Activated T-cell treated with anti-CD3 and anti-CD28 coated beads, Interleukin-2, amount 50 U/mL, for 4 hours (primary cell): ENCODE measurements around the gene PGLYRP4. TPM values are rescaled to one million over a fixed set of nuclear protein-coding genes. Genes with fewer than 3 reads are reported as not detected.
"Not testable (repeated sequence)": the region's sequence is repeated elsewhere in the genome, so short reads cannot be mapped to it uniquely, and the experiment has no call there.

Experiments
- ATAC-seq, 2 donors: fragments of 200-7000 bp; cut with Tn5 transposase; one replicate each; pipeline ENCODE4 v1.10.0; 2021
- DNase-seq: peaks from one replicate; pipeline ENCODE4 v3.0.0-alpha.2; 2020
- H3K27me3 Mint-ChIP-seq: one replicate; pipeline ENCODE4 v1.8.0; 2021; ENCODE audit warnings: low read depth, mixed read lengths
- H3K36me3 Mint-ChIP-seq: one replicate; pipeline ENCODE4 v1.8.0; 2022; ENCODE audit warnings: mixed read lengths; ENCODE audit not compliant: insufficient read depth
- H3K4me1 Mint-ChIP-seq: one replicate; pipeline ENCODE4 v1.8.0; 2021; ENCODE audit warnings: low read depth, mixed read lengths
- H3K4me3 Mint-ChIP-seq: one replicate; pipeline ENCODE4 v1.8.0; 2021; ENCODE audit warnings: mild to moderate bottlenecking, moderate library complexity, mixed read lengths
- H3K9me3 Mint-ChIP-seq: one replicate; pipeline ENCODE4 v1.8.0; 2021; ENCODE audit warnings: mixed read lengths
- total RNA-seq, 3 donors: library from RNA; stranded (reverse); gene quantifications; one replicate each; pipeline ENCODE4 v1.2.1, GENCODE V29; 2021

The PGLYRP4 gene
- total RNA-seq, 3 donors from 2014 or later = not detected

DNA sequence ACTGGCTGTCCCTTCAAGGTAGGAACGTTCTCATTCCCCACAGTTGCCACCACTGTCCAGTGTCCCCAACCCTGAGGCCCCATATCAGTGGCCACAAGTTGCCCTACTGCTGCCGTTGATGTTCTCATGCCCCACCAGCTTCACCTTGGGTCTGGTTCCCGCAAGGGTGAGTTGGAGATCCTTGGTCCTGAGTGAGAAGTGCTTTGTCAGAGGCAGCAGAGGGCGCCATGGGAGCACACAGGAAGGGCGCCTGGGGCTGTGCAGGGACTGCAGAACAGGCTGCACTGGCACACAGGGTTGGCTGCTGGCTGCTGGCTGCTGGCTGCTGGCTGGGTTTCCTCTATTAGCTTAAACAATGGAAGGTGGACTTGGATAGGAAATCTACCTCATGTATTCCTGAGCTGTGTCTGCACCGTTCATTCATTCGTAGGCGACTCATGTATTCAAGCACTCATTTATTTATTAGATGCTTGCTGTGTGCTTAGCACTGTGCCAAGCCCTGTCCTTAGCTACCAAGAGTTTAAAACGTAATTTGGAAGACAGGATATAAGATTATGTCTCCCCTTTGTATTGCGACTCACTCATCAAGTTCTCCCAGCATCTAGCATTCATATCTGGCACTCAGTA, 6.9 kb upstream of the PGLYRP4 start:
- Mint-ChIP-seq H3K4me3 (no peak overlapping the region), H3K27me3 (peaks cover 4% of the 10 kb centered on the region), H3K36me3 (no peaks in the 10 kb centered on the region), H3K9me3 (no peaks in the 10 kb centered on the region), H3K4me1 (peaks cover 14% of the 10 kb centered on the region)
- ATAC-seq (peak; percentile 69 to 81), DNase-seq (no peak)

DNA sequence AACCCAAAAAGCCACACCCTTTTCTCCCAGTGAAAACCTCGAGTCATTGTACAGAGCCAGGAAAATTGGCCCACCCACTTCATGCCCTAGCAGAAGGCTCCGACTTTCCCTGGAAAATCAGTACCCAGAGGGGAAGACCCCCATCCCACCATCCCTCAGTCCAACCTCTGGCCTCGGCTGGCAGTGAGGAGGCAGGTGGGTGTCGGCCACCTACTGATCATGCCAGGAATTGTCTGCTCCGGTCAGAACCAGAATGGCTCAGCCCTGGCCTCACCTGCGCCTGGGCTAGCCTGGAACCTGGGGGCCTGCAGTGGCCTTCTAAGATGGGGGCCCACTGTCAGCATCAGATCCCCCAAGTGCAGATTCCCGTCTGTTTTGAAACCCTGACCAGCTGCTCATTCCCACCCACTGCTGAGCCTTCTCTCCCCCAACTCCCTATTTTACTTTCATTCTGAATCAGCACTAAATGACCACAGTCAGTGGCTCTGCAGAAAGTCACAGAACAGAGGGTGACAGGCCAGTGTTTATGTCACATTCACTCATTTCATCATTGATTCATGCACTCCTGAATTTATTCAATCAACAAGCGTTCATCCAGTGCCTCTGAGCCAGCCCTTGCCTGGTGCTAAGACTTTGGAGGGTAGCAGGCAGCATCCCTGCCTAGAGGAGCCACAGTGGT, 6.0 kb upstream of the PGLYRP4 start:
- Mint-ChIP-seq H3K27me3 (peaks cover 9% of the 10 kb centered on the region), H3K9me3 (no peaks in the 10 kb centered on the region), H3K4me3 (no peak overlapping the region), H3K36me3 (no peaks in the 10 kb centered on the region), H3K4me1 (peaks cover 14% of the 10 kb centered on the region)
- DNase-seq (no peak), ATAC-seq (no peak)

DNA sequence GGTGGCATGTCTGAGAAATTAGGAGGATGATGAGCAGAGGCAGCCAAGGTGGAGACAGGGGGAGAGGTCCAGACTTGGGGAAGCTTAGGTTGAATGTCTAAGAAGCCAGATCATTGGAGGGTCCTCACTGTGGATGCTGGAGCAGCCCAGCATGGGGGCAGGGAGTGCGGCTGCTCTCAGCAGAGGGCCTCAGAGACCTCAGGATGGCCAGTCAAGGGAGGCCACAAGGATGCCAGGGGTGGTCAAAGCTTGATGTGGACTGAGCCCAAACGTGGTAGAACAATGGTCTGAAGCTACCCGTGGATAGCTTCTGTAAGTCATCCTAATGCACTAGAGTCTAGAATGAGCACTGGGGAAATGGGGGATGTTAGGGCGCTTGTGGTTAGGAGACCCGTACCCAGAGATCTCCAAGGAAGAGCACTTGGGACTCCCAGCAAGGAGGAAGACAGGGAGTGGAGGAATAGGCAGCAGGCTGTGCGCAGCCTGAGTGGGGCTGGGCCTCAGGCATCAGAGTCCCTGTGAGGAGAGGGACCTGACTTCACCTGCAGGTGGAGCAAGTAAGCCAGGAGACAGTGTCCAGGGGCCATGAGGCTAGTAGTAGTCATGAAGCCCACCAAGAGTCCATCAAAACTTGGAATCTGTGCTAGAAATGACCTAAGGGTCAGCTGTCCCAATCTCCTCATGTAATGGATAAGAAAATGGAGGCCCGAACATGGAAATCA, 4.7 kb upstream of the PGLYRP4 start:
- H3K9me3 Mint-ChIP-seq = no peaks in the 10 kb centered on the region
- H3K27me3 Mint-ChIP-seq = peaks cover 14% of the 10 kb centered on the region
- no peak overlapping the region for H3K4me3 Mint-ChIP-seq
- H3K36me3 Mint-ChIP-seq = no peaks in the 10 kb centered on the region
- peaks cover 14% of the 10 kb centered on the region for H3K4me1 Mint-ChIP-seq
- no peak for ATAC-seq
- DNase-seq = no peak

DNA sequence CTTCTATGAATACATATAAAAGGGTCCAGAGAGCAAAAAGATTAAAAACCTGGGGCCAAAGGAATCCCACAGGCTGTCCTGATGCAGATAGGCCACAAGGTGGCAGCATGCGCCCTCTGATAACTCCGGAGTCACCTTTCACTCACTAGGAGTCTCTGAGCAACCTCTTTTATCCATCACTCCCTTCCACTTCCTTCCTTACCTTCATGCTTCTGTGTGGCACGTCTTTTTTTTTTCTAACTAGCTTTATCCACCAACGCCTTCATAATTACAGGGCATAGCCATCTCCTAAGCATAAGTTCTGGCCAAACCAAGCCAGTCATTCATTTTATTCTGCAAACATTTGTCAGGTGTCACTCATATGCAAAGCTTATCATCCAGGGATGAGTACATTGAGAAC, 3.9 kb upstream of the PGLYRP4 start:
- H3K27me3 Mint-ChIP-seq = peaks cover 16% of the 10 kb centered on the region
- peaks cover 7% of the 10 kb centered on the region for H3K4me1 Mint-ChIP-seq
- peak; percentile 51 for DNase-seq
- H3K4me3 Mint-ChIP-seq = no peak overlapping the region
- H3K36me3 Mint-ChIP-seq = no peaks in the 10 kb centered on the region
- peak; percentile 52 to 62 for ATAC-seq
- no peaks in the 10 kb centered on the region for H3K9me3 Mint-ChIP-seq

DNA sequence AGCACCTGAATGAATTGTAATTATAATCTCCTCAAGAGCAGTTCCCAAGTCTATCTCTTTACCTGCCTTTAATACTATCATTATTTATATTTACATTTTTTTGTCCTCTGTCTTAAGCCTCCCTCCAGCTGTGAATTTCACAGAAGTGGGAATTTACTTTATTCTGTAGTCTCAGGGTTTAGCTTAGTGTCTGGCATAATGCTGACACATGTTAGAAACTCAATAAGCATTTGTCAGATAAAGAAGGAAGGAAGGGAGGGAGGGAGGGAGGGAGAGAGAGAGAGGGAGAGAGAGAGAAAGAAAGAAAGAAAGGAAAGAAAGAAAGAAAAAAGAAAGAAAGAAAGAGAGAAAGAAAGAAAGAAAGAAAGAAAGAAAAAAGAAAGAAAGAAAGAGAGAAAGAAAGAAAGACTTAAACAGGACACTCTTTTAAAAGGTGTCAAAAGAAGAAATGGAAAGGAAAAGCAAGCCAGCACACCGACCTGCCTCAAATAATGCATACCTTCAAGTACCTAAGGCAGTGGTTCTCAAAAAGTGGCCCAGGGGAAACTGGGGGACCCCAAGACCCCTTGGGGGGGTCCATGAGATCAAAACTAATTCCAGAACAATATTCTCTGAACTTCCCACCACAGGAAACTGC, 1.8 kb upstream of the PGLYRP4 start:
- DNase-seq (no peak), ATAC-seq (no peak)
- H3K9me3 Mint-ChIP-seq = no peaks in the 10 kb centered on the region
- peaks cover 13% of the 10 kb centered on the region for H3K4me1 Mint-ChIP-seq
- peaks cover 28% of the 10 kb centered on the region for H3K27me3 Mint-ChIP-seq
- H3K36me3 Mint-ChIP-seq = no peaks in the 10 kb centered on the region
- no peak overlapping the region for H3K4me3 Mint-ChIP-seq

DNA sequence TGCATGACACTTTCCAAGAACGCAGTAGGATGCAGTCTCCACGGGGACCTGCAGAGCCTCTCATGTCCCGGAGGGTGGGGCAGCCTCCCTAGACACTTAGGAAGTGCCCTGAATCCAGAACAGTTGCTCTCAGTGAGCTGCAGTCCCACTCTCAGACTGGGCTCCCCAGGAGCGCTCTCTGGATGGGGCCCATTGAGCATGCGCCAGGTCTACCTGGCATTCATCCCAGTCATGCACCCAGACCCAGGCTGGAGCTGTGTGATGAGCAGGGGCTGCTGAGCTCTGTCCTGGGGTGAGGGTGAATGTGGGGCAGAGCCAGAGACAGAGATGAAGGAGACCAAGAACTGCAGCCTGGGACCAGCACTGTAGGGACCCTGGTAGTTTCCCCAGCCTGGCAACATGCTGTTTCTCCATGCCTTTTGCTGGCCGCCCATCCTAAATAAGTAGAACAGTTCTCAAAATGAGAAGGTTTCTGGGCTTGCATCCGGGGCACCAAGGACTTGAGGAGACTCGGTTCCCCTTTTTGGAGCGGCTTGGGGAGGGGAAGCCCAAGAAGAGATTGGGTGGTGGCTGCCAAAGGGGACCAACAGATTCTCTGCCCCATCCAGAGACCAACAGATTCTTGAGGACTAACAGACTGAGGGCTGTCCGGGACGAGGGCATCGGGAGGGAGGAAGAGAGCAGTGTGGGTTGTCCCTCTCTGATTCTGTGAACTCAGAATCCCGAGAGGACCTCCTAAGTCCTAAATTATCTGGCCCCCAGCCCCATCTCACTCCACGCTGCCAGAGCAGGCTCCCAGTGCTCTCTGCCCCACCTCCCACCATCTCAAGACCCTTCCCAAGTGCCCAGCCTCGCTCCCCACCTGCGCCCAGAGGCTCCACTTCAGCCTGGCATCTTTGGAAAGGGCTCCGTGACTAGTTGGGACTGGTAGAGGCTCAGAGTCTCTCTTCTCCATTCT, 1.0 kb upstream of the PGLYRP4 start:
- Mint-ChIP-seq H3K36me3 (no peaks in the 10 kb centered on the region), H3K4me1 (peaks cover 20% of the 10 kb centered on the region), H3K9me3 (no peaks in the 10 kb centered on the region), H3K27me3 (peaks cover 30% of the 10 kb centered on the region), H3K4me3 (no peak overlapping the region)
- ATAC-seq (no peak), DNase-seq (no peak)

DNA sequence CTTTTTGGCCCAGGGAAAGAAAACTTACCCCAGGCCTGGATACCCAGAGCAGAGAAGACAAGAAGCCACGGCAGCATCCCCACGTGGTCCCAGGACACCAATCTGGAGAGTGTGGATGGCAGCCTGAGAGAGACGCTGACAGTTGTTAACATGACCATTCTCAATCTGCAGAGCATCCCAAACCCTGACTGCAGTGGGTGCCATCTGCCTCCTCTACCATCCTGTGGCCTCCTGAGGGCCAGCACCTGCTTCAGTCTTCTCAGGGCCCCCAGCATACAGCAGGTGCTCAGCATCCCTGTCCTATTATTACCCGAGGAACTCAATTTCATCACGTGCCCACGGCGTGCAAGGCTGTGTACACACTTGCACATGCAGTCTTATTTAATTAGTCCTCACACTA, 785 bp downstream of the PGLYRP4 start:
- H3K4me3 Mint-ChIP-seq = no peak overlapping the region
- no peaks in the 10 kb centered on the region for H3K9me3 Mint-ChIP-seq
- DNase-seq = no peak
- H3K36me3 Mint-ChIP-seq = no peaks in the 10 kb centered on the region
- H3K27me3 Mint-ChIP-seq = peaks cover 34% of the 10 kb centered on the region
- ATAC-seq = no peak
- peaks cover 28% of the 10 kb centered on the region for H3K4me1 Mint-ChIP-seq

DNA sequence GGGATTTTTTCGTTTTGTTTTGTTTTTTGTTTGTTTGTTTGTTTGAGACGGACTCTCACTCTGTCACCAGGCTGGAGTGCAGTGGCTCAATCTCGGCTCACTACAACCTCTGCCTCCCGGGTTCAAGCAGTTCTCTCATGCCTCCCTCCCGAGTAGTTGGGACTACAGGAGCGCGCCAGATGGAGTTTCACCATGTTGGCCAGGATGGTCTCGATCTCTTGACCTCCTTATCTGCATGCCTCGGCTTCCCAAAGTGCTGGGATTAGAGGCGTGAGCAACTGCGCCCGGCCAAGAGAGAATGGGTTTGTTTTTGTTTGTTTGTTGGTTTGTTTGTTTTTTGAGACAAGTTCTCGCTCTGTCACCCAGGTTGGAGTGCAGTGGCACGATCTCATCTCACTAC, 1.6 kb downstream of the PGLYRP4 start:
- Mint-ChIP-seq H3K4me1 (peaks cover 28% of the 10 kb centered on the region), H3K27me3 (peaks cover 40% of the 10 kb centered on the region)
- ATAC-seq, DNase-seq, H3K9me3 Mint-ChIP-seq, H3K4me3 Mint-ChIP-seq, H3K36me3 Mint-ChIP-seq: not testable (repeated sequence)

DNA sequence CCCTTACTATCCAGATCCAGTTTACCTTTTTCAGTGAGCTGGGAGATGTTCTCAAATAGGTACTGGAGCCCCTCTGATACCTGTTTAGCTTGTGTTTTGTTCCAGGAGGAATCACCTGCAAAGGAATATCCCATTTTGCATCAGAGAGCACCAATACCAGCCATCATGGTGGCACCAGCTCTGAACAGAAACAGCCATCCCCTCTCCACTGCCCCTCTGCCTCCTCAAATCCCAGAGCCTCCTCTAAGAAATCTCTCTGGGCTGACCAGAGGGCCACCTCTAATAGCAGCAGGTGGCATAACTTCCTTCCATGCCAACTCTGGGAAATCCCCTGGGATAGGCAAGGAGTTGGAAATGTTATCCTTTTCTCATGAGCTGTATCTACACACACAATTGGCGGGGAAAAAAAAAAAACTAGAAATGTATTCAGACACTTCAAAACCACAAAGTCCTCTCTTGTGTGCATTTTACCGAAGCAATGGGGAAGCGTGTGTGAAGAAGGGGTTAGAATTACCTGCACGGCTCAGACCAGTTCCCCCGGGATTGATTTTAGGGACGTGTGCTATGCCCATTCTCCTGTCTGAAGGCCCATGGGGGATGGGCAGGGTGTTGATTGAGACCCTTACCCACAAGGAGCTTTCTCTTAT, 2.4 kb downstream of the PGLYRP4 start:
- Mint-ChIP-seq H3K4me1 (peaks cover 28% of the 10 kb centered on the region), H3K36me3 (no peaks in the 10 kb centered on the region), H3K9me3 (no peaks in the 10 kb centered on the region), H3K27me3 (peaks cover 39% of the 10 kb centered on the region), H3K4me3 (no peak overlapping the region)
- DNase-seq (no peak), ATAC-seq (peak in 1 of 2 donors; percentile 12)

DNA sequence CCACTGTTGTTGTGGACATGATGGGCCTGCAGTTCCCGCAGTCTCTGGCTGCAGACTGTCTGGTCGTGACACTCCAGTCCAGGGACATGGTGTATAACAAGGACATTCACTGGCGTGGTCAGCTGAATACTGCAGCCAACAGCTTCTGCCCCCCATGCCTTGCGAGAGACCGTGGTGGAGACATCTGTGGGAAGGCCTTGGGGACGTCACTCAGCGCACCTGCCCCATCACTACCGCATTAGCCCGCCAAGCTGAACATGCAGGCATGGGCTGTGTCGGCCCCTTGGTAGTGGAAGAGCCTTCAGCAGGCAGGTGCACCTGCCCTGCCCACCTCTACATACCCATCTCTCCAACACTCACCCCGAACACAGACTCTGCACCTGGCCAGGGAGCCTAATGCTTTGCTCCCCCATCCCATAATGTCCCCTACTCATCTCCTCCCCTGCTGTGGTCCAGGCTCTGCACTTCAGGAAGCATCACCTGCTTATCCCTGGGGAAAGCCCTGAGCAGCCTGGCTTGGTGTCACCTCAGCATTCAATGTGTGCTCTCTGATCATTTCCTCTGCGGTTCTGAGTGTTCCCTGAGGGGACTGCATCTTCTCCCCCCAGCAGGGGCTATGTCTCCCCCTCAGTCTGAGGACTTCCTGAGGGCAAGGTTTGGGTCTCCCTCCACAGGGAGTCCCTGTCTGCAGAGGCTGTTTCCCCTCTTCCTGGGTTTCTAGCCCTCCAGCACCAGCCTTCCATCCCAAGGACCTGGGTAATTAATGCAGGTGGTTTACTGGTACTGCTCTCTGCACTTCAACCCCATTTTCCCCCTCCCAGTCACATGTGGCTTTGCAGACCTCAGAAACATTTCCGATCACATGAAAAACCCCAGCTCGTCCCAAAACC, 3.2 kb downstream of the PGLYRP4 start:
- peak; percentile 44 to 47 for ATAC-seq
- Mint-ChIP-seq H3K4me3 (no peak overlapping the region), H3K27me3 (peaks cover 42% of the 10 kb centered on the region), H3K4me1 (peaks cover 31% of the 10 kb centered on the region), H3K9me3 (no peaks in the 10 kb centered on the region), H3K36me3 (no peaks in the 10 kb centered on the region)
- DNase-seq = no peak

DNA sequence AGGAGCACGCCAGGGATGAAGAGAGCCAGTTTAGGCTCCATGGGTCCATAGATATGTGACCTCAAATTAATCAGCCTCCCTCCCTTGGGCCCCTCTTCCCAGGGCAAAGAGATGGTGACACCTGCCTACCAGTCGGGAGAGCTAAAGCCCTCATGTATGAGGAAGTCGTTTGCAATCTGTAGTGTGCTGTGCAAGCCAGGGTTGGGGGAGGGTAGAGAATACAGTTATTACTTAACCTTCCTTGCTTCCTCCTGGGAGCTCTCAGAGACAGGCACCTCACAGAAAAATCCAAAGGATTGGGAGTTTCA, 4.0 kb downstream of the PGLYRP4 start:
- ATAC-seq (no peak), DNase-seq (no peak)
- Mint-ChIP-seq H3K9me3 (no peaks in the 10 kb centered on the region), H3K4me1 (peaks cover 38% of the 10 kb centered on the region), H3K36me3 (no peaks in the 10 kb centered on the region), H3K4me3 (no peak overlapping the region), H3K27me3 (peaks cover 38% of the 10 kb centered on the region)

DNA sequence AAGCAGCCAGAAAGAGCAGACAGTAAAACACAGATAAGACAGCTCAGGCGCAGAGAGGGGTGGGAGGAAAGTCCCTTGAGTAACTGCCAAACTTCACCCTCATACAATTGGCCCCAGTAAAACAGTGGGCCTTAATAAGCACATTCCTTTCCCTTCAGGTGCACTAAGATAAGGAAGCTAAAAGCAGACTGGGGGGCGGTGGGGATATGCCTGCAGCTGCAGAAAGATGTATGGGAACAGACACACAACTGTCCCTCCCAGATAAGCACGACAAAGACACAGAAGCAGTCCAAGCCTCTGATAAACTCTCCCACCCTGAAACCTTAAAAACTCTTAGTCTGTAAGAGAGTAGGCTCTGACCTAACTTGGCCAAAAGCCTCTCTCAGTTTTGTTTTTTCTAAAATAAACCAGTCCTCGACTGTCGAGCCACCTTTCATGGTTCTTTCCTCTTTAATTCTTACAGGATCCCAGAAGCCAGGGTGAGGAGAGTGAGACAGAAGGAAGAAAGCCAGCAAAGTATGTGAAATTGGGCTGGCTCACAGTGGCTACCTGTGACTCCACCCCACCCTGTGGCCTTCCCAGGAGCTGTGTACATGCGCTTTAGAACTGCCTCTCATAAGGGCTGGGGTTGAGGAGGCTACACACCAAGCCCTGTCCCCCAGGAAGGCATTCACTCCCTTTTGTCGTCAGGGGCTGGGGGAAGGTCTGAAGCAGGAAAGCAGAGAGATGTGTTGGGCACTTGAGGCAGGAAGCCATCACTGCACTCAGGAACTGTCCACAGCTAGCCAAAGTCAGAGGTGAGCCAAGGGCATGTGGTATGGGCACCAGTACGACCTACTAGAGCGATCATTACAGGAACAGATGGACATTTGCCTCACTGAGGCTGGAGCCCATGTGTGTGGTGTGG, 4.6 kb downstream of the PGLYRP4 start:
- H3K36me3 Mint-ChIP-seq = no peaks in the 10 kb centered on the region
- H3K27me3 Mint-ChIP-seq = peaks cover 33% of the 10 kb centered on the region
- H3K4me3 Mint-ChIP-seq = no peak overlapping the region
- ATAC-seq (no peak), DNase-seq (no peak)
- H3K9me3 Mint-ChIP-seq = no peaks in the 10 kb centered on the region
- H3K4me1 Mint-ChIP-seq = peaks cover 44% of the 10 kb centered on the region
